NCI-H2081 treated with DMSO at 0.1 percent for 48 hours (cell line): ENCODE data around the gene ZNF444.
"Not testable (repeated sequence)": the region's sequence is repeated elsewhere in the genome, so short reads cannot be mapped to it uniquely, and the experiment has no call there.

Source experiments
- DNase-seq: peaks from one replicate; lab custom pipeline; 2025; lab: John Stamatoyannopoulos, UW

The ZNF444 gene

DNA sequence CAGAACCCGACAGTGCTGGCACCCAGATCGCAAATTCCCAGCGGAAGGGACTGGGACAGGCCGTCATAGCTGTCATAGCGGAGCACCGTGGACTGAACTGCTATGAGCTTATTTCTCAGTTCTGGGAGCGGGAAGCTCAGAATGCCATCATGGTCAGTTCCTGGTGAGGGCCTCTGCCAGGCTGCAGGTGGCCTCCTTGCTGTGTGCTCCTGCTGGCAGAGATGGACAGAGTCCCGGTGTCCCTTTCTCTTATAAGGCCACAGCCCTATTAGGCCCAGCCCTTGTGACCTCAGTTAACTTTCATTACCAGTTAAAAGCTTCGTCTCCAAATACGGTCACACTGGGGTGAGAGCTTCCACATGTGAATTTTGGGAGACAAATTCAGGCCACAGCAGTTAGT, 4.6 kb downstream of the ZNF444 start:
- DNase-seq = no peak

DNA sequence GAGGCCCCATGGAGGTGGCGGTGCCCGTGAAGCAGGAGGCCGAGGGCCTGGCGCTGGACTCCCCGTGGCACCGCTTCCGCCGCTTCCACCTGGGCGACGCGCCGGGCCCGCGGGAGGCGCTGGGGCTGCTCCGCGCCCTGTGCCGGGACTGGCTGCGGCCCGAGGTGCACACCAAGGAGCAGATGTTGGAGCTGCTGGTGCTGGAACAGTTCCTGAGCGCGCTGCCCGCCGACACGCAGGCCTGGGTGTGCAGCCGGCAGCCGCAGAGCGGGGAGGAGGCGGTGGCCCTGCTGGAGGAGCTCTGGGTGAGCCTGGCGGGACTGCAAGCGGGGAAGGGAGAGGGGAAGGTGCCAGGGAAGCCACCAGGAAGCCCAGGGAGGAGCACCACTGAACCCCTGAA, 5.8 kb downstream of the ZNF444 start:
- DNase-seq = no peak

DNA sequence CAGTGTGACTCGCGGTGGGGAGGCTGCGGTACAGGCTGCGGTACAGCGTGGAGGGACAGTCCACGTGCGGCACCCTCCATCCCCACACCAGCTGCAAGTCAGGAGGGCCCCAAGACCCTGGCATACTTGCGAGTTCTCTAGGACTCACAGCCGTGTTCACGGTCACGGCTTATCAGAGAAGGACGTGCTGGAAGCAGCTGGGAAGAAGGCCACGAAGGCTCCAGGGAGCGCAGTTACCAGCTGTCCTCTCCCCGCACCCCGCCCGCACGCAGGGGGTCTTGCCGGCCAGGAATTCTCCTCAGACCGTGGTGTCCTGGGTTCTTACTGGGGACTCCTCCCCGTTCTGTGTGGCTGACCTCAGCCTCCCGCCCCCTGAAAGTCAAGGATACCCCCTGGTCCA, 6.2 kb downstream of the ZNF444 start:
- DNase-seq = no peak

DNA sequence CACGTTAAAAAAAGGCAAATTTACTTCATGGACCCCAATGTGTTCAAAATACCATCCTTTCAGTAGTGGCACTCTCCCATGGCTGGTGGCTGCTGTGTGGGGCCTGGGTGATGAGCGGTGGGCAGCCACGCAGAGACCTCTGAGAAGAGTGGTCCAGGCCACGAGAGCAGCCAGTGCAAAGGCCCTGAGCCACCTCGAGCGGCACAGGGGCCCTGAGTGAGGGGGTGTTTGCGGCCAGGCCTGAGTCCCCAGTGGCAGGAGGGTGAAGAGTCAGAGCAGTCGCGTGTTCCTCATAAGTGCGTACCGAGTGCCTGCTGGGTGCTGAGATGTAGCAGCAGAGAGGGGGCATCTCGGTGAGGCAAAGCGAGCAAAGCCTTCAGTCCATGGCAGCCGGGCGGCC, 7.0 kb downstream of the ZNF444 start:
- DNase-seq = no peak

DNA sequence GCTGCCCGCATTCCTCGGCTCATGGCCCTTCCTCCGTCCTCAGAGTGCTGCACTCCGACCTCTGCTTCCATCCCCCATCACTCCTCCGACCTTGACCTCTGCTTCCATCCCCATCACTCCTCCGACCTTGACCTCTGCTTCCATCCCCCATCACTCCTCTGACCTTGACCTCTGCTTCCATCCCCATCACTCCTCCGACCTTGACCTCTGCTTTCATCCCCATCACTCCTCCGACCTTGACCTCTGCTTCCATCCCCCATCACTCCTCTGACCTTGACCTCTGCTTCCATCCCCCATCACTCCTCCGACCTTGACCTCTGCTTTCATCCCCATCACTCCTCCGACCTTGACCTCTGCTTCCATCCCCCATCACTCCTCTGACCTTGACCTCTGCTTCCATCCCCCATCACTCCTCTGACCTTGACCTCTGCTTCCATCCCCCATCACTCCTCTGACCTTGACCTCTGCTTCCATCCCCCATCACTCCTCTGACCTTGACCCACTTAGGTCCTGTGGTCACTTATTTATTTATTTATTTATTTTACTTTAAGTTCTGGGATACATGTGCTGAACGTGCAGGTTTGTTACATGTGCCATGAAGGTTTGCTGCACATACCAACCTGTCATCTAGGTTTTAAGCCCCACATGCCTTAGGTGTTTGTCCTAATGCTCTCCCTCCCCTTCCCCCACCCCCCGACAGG, 8.0 kb downstream of the ZNF444 start:
- not testable (repeated sequence) for DNase-seq

DNA sequence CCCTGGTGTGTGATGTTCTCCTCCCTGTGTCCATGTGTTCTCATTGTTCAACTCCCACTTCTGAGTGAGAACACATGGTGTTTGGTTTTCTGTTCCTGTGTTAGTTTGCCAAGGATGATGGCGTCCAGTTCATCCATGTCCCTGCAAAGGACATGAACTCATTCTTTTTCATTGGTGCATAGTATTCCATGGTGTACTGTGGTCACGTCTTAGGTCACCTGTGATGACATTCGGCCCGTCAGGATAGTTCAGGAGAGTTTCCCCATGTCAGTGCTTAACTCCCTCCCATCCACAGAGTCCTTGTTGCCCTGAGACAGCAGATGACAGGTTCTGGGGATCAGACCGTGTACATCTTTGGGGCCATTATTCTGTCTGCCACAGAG, 8.6 kb downstream of the ZNF444 start:
- no peak for DNase-seq

DNA sequence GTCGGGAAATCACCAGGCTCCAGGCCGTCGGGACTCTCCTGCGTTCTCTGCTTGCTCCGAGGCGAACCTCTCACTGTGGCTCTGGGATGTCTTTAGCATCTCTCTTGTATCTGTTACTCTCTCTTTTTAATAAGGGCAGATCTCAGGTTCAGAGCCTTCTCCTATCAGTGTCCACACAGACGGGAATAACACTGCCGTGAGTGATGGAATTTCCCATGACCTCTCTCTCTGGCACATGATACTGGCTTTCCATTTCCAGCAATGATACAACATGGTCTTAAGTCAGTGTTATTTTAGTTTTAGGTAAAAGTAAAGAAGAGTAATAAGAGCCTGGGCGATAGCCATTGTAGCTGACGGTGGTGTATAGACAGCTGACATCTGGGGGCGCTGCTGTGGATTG, 9.3 kb downstream of the ZNF444 start:
- no peak for DNase-seq

DNA sequence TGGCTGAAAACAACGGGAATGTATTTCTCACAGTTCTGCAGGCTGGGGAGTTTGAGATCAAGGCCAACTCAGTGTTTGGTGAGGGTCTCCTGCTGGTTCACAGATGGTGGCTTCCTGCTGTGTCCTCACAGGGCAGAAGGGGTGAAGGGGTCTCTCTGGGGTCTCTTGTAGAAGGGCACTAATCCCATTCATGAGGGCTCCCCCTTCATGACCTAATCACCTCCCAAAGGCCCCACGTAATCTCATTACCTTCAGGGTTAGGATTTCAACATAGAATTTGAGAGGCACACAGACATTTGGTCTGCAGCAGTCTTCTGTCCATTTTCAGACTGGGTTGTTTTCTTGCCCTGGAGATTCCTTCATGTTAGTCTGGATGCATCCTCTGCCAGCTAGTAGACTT, 11.6 kb downstream of the ZNF444 start:
- no peak for DNase-seq

DNA sequence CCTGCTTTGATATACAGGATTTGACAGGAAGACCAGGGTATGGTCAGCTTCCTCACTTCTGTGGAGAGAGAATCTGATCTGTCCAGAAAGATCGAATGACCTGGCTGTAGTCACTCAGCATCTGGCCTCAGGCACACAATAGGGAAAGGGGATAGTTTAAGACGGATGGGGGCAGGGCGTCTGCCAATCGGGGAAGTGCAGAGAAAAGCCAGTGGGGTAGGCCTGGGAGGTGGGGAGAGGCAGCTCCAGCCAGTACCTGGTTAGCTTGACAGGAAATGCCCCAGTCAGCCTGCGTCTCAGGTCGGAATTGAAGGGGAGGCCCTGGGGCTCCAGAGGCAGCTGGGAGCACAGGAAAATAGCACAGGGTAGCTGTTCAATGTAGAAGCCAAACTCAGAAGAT, 12.4 kb downstream of the ZNF444 start:
- DNase-seq = no peak

DNA sequence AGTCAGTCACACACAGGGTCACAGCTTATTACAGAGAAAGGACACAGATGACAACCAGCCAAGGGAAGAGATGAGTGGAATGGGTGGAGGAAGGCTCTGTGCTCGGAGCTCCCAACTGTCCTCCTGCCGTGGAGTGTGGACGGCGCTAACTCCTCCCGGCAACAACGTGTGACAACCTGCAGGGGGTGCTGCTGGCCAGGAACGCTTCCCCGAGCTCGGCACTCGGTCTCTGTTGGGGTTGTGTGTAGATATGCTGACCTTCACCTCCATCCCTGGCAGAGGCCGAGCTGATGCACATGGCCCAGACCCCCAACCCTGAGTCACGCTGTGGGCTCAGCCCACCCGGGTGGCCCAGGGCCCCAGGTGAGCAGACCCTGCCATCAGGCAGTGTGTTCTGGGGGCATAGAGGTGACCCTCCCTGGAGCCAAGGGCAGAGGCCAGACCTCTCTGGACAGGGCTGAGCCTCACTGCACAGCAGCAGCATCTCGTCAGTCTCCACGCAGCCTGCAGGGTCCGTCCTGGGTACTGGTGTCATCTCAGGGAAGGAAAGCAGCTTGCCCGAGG, 14.1 kb downstream of the ZNF444 start:
- no peak for DNase-seq

DNA sequence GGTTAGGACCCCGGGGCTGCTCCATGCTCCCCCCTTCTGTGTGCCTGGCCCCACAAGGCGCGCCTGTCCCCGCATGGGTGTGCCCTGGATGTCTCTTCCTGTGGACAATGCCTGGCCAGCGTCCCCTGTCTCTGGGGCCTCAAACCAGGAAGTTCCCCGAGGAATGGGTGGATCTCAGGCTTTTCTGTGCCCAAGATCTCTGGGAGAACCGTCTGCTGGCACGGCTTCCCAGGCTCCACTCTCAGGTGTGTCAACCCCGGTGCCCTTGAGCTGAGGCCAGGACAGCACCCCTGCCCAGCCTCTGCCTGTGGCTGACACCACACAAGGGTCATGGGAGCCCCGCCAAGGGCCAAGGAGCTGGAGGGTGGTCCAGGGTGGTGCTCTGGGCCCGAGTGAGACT, 15.7 kb downstream of the ZNF444 start:
- no peak for DNase-seq

DNA sequence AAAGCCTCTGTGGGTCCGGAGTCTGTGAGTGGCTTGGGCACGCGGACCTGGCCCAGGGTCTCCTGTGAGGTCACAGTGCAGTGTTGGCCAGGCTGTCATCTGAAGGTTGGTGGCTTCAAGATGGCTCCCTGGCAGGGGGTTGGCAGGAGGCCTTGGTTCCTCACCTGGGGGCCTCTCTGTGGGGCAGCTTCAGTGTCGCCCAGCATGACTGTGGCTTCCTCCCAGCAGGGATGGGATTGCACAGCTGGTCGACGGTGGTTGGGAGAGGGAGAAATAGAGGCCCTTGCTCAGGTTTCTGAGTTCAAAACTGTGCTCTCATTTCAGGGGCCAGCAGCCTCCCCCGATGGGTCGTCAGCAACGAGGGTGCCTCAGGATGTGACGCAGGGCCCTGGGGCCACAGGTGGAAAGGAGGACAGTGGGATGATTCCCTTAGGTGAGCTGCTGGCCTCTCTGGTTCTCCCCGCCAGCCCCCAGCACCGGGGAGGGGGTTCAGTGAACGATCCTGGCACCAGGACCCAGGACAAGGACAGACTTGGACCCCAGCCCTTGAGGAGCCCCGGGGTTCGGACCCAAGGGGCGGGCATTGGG, 17.2 kb downstream of the ZNF444 start:
- DNase-seq = no peak

DNA sequence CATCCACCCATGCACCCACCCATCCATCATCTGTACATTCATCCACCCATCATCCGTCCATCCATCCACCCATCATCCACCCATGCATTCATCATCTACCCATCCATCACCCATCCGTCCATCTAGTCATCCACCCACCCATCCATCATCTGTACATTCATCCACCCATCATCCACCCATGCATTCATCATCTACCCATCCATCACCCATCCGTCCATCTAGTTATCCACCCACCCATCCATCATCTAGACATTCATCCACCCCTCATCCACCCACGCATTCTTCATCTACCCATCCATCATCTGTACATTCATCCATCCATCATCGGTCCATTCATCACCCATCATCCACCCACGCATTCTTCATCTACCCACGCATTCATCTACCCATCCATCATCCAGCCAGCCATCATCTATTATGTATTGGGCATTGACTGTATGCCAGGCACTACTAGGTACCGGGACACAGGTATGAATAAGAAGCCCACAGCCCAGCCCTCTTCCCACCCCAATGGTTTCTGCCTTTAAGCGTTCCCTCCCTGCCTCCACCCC, 18.0 kb downstream of the ZNF444 start:
- no peak for DNase-seq

DNA sequence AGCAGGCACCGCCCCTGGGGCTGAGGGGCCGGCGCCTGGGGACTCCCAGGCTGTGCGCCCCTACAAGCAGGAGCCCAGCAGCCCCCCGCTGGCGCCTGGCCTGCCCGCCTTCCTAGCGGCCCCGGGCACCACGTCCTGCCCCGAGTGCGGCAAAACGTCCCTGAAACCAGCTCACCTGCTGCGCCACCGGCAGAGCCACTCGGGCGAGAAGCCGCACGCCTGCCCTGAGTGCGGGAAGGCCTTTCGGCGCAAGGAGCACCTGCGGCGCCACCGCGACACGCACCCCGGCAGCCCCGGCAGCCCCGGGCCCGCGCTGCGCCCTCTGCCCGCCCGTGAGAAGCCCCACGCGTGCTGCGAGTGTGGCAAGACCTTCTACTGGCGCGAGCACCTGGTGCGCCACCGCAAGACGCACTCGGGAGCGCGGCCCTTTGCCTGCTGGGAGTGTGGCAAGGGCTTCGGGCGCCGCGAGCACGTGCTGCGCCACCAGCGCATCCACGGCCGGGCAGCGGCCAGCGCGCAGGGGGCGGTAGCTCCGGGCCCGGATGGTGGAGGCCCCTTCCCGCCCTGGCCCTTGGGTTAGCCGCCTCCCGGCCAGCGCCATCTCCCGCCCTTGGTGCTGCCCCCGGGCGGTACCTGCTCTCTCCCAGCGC, 18.7 kb downstream of the ZNF444 start:
- no peak for DNase-seq

DNA sequence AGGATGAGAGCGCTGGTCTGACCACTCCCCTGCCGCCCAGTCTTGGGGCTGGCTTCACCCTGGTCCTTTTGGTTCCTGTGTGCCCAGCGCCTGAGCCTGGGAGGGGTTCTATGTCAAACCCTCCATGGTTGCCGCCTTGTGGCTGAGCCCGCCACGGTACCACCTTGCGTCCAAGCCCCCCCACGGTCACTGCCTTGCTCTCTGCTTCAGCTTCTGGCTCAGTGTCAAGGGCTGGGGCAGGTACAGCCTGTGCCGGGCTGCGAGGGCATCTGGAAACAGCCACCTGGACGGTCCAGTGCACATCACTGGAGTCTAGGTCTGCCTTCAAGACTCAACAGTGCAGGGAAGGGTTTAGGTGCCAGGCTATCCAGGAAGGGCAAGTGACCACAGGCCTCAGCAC, 20.4 kb downstream of the ZNF444 start:
- no peak for DNase-seq

DNA sequence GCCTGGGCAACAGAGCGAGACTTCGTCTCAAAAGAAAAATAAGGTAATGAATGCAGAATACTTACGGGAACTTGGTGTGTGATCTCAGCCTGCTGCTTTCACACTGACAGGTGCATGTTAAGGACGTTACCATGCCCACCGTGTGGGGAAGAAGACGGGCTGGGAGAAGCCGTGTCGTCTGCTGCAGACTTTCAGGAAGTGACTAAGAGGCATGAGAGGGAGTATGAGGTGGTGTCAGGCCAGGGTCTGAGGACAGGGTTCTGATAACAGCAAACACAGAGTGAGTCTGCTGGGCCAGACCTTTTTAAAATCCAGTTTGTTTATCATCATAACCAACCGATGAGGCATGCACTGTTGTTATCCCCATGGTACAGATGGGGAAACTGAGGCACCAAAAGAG, 21.2 kb downstream of the ZNF444 start:
- DNase-seq = no peak

DNA sequence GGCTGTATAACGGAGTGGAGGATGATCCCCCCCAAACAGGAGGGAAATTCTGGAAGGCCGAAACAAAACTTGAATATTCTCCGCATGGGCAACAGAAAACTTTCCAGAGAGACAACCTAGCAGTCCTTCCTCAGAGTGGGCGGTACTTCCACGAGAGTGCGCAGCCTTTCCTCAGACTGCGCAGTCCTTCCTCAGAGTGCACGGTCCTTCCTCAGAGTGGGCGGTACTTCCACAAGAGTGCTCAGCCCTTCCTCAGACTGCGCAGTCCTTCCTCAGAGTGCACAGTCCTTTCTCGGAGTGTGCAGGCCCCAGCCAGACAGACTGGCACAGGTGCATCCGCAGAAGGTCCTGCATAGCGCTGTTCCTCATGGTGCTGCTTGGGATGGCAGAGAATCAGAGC, 22.0 kb downstream of the ZNF444 start:
- DNase-seq = no peak

DNA sequence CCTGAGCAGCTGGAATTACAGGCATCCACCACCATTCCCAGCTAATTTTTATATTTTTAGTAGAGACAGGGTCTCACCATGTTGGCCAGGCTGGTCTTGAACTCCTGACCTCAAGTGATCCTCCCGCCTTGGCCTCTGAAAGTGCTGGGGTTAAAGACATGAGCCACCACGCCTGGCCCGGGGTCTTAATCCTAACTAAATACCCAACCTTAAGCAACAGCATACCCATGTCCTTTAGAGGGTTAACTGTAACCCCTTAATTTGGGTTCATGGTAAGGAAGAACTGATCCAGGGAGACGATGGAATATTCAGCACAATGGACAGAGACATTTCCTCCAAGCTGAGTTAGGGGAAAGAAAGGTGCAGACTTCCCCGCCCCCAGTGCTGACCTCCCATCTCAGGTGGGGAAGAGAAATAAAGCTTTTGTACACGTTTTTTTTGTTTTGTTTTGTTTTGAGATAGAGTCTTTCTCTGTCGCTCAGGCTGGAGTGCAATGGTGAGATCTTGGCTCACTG, 26.0 kb downstream of the ZNF444 start:
- no peak for DNase-seq

DNA sequence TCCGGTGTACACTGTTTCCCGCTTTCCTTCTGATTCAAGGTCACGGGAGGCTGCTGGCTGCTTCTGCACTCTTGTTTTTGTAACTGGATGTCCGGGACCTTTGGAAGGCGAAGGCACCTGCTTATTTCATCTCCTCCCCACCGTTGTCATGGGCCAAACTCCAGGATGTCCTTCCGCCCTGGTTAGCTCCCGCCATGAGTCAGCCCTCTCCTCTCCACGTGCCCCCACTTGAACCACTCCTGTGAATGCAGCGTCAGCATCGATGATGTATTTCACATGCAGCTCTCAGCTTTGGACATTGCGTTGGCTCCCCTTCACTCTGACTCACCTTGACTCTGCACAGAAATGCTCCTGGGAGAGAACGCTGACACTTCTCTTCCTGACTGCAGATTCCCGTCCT, 29.2 kb downstream of the ZNF444 start:
- no peak for DNase-seq

DNA sequence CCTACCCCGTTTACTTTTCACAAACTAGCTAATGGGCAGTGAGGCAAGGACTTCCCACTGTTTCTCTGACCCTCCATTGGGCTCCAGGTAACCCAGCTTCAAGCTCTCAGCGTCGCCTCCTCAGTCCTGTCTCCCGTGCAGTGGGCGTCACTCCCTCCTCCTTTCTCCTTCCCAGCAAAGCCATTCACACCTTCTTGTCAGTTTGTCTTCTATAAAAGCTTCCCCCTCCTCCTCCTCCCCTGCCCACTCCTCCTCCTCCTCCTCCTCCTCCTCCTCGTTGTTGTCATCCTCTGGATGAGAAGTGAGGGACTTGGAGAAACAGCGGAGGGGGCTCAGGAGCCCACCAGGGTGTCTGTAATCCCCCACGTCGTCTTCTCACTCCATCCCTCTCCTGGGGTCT, 33.0 kb downstream of the ZNF444 start:
- DNase-seq = no peak

DNA sequence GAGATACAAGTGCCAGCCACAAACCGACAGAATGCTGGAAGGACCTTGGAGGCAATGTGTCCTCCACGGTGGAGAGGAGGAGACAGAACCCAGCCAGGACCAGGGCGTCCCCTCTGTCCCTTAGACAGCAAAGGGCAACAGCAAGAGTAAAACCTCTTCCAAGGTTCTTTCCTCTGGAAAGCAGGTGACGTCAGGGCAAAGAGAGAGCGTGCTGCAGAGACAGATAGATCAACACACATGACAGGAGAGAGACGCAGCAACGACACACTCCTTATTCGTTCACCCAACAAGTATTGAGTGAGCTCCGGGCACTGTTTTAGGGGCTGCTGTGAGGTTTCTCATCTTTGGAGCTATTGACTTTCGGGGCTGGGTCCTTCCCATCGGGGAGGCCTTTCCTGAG, 33.5 kb downstream of the ZNF444 start:
- no peak for DNase-seq

DNA sequence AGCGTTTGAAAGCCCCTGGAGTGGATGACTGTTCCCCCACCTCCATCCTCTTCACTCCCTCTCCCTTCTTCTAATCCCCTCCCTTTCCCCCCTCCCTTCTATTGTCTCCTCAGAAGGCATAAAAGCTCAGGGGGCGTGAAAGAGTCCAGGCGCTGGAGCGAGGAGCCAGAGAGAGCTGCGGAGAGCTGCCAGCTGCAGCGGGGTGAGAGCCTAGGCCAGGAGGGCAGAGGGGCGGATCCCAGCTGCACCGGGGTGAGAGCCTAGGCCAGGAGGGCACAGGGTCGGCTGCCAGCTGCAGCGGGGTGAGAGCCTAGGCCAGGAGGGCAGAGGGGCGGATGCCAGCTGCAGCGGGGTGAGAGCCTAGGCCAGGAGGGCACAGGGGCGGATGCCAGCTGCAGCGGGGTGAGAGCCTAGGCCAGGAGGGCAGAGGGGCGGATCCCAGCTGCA, 34.8 kb downstream of the ZNF444 start, which contains the start of gene GALP:
Gene GALP, plus strand, starts transcription at position 148 of the 447 bp plus-strand sequence. CDS start 1,101 bp downstream, outside the sequence.
- not testable (repeated sequence) for DNase-seq

DNA sequence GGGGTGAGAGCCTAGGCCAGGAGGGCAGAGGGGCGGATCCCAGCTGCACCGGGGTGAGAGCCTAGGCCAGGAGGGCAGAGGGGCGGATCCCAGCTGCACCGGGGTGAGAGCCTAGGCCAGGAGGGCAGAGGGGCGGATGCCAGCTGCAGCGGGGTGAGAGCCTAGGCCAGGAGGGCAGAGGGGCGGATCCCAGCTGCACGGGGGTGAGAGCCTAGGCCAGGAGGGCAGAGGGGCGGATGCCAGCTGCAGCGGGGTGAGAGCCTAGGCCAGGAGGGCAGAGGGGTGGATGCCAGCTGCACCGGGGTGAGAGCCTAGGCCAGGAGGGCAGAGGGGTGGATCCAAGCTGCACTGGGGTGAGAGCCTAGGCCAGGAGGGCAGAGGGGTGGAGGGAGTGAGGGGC, 35.2 kb downstream of the ZNF444 start:
- not testable (repeated sequence) for DNase-seq
